Fibroblast of gingiva (primary cell): ENCODE data around the gene TRIM24.
"Not testable (repeated sequence)": the region's sequence is repeated elsewhere in the genome, so short reads cannot be mapped to it uniquely, and the experiment has no call there.

Experiments used
- DNase-seq: peaks from one replicate; pipeline ENCODE4 v3.0.0-alpha.2; 2011; ENCODE audit warnings: low read depth

TRIM24 gene

DNA sequence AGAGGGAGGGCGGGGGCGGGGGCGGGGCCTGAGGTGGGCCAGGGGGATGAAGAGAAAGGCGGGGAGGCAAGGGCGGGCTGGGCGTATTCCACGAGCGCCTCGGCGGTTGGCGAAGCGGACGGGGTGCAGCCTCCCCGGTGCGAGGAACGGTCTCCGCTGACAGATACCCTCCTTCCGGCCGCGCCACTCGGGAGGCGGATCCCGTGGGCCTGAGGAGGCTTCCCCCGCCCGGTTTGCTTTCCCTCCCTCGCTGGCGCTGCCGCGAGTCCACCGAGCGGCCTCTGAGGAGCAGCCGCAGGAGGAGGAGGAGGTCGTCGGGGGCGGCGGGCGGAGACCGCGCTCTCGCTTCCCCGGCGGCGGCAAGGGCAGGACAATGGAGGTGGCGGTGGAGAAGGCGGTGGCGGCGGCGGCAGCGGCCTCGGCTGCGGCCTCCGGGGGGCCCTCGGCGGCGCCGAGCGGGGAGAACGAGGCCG is at the start of gene TRIM24:
TSS of gene TRIM24 (plus strand) at position 84 of the 473 bp plus-strand sequence. CDS start at position 374, 290 bp downstream.
- peak; percentile 98 for DNase-seq

DNA sequence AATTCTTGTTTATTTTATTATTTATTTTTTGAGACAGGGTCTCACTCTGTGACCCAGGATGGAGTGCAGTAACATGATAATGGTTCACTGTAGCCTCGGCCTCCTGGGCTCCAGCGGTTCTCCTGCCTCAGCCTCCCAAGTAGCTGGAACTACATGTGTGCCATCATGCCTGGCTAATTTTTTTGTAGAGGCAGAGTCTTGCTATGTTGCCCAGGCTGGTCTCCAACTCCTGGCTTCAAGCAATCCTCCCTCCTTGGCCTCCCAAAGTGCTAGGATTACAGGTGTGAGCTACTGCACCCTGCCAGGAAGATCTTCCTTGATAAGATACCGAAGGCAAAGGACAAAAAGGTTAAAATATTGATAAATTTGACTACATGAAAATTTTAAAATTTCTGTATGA is 48.0 kb upstream of the TRIM24 start:
- DNase-seq: not testable (repeated sequence)

DNA sequence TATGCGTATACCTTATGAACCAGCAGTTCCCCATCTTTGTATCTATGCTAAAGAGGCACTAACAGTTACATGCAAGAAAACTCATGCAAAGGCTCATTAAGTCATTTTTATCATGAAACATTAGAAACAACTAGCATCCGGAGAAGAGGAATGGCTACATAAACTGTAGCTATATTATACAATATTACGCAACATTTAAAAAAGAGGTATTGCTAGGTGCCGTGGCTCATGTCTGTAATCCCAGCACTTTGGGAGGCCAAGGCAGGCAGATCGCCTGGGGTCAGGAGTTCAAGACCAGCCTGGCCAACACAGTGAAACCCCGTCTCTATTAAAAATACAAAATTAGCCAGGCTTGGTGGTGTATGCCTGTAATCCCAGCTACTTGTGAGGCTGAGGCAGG is 47.1 kb upstream of the TRIM24 start:
- DNase-seq: not testable (repeated sequence)

DNA sequence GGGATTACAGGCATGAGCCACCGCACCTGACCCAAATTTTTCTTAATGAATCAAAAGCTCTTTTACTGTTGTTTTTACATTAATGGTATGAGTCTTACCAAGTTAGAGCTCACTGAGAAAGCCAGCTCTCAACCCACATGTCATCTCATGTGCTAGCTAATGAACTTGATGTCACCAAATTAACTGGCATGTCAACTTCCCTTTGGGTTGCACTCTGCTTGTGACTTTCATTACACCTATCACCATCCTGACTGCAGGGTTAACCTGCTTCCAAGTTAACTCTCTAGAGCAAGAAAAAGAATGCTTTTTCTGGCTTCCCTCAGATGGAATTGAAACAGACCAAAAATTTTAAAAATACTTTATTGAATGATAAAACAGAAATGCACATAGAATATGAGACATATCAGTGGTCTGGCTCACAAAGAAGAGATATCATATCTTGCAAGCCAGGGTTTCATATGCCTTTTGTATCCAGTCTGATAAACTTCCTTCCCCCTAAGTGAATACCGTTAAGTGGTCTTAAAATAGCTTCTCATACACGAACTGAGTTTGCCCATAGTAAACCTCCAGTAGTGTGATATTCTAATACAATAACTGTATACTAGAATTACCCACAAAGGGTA is 42.9 kb upstream of the TRIM24 start:
- no peak for DNase-seq

DNA sequence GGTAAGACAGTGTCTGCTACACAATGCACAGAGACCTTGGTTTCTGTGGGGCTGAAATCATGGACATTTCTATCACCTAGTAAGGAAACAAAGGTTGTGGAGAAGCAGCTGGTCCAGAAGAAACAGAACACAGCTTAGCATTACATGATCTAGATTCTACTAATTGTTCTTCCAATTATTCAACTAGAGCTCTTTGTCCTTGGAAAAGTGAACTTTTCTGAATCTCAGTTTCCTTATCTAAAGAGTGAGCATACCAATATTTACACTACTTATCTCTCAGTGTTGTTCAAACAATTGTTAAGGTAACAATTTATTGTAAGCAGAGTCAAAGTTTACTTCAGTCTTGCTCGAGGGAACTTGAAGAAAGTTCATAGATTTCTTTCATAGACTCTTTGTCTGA is 42.3 kb upstream of the TRIM24 start:
- no peak for DNase-seq

DNA sequence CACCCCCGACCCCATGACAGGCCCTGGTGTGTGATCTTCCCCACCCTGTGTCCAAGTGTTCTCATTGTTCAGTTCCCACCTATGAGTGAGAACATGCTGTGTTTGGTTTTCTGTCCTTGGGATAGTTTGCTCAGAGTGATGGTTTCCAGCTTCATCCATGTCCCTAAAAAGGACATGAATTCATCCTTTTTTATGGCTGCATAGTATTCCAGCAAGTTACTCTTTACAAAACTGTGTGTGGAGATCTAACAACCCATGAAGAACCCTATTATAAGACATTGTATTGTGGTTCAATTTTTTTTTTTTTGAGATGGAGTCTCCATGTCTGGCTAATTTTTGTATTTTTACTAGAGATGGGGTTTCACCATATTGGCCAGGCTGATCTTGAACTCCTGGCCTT is 41.7 kb upstream of the TRIM24 start:
- DNase-seq: not testable (repeated sequence)

DNA sequence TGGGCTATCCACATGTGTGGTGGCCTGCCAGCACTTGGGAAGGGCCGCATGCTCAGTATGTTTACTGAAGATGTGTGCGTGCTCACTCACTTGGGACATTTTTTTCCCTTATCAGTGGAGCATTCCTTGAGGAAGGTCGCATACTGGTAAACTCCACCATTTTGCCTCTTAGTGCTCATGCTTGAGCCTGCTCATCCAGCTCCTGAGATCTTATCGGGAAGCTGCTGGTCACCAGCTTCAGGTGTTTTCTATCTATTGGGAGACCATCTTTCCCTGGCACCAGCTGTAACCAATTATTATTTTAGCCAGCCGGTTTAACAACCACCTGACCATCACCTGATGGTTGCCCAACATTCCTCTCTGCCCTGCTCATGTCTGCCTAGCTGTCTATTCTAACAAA is 35.0 kb upstream of the TRIM24 start:
- DNase-seq: no peak

DNA sequence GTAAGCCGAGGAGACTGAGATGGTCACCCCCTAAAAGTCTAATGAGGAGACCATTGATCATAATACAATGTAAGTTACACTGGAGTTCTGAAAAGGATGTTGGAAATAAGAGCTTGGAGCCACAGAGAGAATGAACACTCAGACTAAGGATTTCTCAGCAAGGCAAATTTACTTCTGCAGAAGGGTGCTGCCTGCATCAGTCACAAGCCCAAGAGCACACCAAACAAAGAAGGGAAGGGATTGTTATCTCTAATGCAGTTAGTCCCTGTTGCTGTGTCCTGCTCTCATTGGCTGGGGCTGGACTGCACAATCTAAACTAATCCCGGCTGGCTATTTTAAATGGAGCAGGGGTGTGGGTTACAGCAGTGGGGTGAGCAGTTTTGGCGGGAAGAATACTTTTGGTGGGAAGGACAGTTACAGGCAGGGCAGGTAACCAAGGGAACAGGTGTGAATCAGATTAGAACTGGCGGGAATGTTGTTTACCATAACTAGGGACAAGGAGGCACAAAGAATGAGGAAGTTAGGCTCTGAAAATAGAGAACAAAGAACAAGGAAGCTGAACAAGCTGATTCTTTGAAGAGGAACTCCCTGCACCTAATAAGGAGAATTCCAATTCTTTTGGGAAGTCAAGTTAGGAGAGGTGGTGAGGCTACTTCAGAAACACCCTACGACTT is 30.3 kb upstream of the TRIM24 start:
- no peak for DNase-seq

DNA sequence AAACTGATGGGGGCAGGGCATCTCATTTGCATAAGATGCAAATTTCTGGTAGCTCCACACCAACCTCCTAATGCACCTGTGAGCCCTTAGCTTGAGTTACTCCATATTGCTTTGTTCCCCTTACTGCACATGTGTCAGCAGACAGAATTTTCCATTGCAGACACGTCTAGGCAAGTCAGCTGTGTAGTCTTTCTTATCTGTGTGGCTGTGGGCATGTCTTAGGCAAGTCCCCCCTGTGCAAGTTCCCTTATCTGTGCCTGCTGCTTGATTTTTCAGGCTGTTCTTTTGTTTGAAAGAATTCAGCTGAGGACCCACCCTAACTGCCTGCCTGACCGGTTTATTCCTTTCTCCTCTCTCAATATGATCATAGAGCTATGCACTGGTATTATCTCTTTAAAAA is 28.5 kb upstream of the TRIM24 start:
- DNase-seq: no peak

DNA sequence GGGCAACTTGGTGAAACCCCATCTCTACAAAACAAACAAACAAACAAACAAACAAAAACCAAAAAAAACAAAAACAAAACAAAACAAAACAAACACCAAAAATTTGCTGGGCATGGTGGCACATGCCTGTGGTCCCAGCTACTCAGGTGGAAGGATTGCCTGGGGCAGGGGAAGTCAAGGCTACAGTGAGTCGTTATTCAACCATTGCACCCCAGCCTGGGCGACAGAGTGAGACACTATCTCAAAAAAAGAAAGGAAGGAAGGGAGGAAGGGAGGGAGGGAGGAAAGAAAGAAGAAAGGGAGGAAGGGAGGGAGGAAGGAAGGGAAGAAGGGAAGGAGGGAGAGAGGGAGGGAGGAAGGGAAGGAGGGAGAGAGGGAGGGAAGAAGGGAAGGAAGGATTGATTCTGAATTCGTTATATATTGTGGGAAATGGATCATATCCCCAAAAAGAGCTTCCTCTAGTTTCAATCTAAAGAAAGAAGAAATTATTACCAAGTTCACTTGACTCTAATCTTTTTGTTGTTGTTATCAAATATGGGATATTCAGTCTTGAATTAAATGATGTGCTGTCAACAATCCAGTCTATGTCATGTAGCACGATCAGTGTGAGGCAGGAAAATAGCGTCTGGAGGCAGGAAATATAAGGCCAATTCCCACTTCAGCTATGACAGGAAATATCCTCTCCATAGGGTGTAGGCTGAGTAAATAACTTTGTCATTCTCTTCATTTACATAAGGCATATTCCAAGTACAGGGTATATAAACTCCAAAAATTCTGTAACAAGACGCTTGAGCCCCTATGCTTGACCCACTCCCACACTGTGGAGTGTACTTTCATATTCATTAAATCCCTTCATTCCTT is 26.2 kb upstream of the TRIM24 start:
- DNase-seq: no peak

DNA sequence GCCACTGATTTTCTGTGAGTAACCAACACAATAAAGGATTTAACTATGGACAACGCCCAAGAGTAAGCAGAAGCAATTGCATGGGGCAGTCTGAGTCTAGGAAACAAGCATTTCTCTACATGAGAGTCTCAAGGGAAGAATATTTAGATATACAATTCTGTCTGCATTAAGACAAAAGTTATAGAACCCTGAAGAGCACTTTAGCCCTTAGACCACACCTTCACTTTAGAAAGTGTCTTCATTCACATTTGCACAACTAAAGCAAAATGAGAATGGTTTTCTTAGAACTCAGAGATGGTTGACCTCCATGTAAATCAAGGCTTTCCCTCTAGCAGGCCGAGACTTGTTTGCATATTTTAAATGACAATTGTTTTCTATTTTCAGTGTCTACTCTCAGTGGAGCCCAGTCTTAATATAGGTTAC is 25.5 kb upstream of the TRIM24 start:
- DNase-seq: no peak

DNA sequence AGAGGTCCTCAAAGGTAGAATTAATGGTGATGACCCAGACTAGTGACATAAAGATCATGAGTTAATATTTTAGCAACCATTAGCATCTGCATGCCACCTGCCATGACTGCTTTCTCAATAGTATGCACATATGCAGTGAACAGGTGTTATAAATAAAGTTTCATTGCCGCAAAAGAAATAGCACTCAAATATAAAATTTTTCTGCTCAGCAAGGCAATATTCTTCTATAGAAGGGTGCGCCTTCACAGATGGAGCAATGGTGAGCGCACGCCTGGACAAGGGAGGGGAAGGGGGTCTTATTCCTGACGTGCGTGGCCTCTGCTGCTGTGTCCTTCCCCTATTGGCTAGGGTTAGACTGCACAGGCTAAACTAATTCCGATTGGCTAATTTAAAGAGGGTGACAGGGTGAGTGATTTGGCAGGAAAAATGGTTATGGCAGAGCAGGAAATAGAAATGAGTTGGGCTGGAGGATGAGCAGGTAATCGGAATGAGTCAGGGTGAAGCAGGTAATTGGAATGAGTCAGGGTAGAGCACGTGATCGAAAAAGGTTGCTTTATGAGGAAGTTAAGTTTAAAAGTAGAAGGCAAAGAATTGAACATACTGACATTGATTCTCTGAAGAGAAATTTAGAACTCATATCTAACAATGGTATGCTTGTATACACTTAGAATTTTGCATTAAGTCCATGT is 24.7 kb upstream of the TRIM24 start:
- DNase-seq: no peak

DNA sequence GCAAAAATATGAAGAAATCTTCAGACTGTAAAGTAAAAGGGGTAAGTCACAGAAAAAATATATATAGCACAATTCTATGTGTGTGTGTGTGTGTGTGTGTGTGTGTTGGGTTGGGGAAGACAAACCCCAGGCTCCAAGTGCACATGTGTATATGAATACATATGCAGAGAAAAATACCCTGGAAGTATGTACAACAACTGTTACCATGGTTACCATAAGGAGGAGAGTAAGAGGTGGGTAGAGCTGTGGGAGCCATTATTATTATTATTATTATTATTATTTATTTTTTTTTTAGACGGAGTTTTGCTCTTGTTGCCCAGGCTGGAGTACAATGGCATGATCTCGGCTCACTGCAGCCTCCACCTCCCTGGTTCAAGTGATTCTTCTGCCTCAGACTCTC is 23.7 kb upstream of the TRIM24 start:
- no peak for DNase-seq

DNA sequence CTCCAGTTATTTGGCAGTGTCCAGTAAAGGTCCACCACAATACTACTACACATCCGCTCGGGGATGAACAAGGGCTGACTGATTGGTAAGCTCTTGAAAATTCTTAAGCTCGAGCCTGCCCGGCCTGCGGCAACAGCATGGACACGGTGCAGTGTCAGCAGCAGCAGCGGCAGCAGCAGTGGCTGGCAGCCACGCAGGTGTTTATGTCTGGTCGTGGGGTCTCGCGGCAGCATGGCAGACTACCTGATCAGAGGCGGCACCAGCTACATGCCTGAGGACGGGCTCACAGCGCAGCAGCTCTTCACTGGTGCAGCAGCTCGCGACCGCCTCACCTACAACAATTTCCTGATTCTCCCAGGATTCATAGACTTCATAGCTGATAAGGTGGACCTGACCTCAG is 19.6 kb upstream of the TRIM24 start:
- DNase-seq: no peak

DNA sequence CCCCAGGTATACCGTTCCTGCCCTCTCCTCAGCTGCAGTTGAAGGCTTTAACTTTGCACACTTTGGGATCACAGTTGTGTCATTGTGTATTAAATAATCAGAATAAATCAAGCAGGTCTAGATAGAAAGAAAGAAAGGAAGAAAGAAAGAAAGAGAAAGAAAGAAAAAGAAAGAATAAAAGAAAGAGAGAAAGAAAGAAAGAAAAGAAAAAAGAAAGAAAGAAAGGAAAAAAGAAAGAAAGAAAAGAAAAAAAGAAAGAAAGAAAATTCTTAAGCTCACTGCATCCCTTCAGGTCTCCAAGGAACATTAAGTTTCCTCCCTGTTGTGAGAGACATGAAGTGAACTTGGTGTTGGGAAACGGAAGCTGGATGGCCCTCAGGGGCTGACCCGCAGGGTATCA is 17.2 kb upstream of the TRIM24 start:
- DNase-seq: no peak

DNA sequence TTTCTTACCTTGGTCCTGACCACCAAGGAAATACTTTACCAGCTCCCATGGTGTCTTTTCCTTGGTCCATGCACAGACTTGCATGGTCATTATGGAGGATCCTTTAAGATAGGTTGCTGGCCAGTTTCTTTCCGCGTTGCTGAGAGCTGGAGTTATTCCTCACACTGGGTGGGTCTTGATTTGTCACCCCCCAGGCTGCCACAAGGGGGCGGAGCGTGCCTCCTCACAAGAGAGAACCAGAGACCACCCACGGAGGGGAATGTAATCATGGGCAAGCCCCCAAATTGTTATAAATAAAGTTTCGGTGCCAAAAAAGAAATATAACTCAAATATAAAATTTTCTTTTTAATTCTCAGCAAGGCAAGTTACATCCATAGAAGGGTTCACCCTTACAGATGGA is 10.5 kb upstream of the TRIM24 start:
- no peak for DNase-seq

DNA sequence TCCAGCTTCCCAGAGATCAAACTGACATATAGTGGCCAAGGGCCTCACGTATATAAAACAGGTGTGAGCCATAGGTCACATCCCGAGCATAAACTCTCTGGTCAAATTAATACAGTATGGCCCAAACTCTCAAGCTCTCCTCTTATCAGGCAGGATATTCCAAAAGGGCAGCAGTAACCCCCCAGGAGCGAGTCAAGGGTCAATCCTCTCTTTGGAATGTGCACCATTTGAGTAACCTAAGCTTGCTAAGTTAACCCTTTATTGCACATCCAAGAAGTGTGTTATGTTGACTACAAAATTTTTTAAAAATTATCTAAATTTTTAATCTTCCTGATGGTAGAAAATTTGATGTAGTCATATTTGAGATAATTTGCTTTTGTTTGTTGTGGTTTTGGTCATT is 4.5 kb upstream of the TRIM24 start:
- no peak for DNase-seq

DNA sequence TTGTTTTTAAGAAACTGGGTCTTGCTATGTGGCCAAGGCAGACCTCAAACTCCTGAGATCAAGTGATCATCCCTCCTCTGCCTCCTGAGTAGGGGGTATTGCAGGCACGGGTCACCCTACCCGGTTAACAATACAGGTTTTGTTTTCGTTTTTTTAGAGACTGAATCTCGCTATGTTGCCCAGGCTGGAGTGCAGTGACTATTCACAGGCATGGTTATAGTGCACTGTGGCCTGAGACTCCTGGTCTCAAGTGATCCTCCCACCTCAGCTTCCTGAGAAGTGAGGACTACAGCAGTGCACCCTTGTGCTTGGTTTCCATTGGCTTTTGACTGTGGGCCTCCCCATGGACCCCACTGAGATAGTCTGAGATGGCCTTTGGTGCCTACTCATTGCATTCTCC is 3.8 kb upstream of the TRIM24 start:
- no peak for DNase-seq

DNA sequence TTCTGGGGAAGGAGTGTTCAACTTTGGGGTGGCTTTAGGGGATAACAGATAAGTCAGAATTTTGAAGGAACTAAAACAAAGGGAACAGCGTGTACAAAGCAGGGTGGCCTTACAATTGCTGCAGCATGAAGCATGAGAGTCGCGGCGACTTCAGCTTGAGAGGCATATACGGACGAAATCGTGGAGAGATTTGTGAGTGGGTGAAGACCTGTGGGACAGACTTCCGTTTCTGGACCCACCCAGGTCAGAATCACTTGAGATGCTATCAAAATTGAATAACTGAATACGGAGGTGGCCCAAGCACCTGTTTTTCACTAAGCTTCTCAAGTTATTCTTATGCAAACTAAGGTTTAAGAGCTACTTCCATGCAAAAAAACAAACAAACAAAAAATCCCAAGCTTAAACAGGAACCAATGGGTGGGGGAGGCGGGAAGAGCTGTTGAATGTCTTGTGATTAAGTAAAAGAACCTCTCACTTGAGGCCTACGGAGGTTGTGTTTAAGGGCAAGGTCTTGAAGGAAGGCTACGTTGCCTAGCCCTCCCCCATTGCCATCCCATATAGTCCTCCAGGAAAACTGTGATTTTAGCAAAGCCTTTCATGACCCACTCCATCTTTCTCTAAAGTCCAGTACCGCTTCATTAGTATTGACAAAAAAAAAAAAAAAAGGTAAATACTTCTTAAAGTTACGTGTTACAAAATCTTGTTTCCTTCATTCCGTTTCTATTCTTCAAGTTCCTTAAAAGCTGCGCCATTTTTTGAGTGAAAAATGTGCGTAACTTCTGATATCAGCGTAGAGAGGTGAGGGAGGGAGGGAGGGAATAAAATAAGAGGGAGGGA is 1.3 kb upstream of the TRIM24 start:
- no peak for DNase-seq

DNA sequence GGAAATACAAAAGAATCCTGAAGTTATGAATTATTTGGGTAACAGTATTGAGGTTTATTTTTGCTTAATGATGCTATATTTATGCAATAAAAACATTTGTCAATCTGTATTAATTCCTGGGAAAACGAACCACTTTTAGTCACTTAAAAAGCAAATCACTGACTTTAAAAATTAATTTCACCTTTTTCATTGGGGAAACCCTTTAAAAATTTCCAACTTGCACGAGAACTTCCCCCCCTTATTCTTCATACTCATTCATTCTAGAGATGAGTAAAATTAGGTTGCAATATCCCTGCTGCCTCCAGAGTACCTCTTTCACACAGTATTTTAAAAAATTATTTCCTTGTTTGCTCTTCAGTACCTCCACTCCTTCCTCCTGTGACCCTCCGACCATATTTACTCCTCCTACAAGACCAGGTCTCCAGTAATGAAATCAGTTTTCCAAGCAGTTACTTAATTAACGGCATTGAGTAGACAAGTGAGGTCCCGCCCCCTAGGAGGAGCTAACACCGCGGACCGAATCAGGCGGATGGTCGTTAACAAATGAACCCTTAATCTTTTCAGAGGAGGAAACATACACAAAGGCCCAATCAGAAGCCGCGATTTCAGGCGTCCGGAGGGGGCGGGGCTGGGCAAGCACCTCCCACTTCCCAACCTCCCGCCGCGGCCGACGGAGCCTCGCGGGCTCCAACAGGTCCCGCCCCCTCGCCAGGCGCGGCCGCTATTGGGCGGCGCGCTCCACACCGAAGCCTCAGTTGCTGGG is 465 bp upstream of the TRIM24 start:
- no peak for DNase-seq
